Adrenal gland (tissue), 5 donors: ENCODE measurements around the gene DNAJC5.

Experiments used
- POLR2A ChIP-seq, 2 donors: fragments of 450-650 bp; IDR thresholded peaks; one replicate each; pipeline ENCODE4 v1.6.1; 2017; ENCODE audit warnings: antibody characterized with exemption in 2 of 2, mild to moderate bottlenecking in 2 of 2, moderate library complexity in 1 of 2
- TF ChIP-seq, protein P1 (sequence below), 6 experiments: fragments of 450-650 bp in 4 of 6; fragments of 200-600 bp in 2 of 6; sonication (generic) in 1 of 6; IDR thresholded peaks; 1 replicate in 5 of 6; 2 replicates in 1 of 6; pipeline versions ENCODE4 v1.5.1 to v1.8.0; 2016 to 2021; ENCODE audit warnings: antibody characterized with exemption in 6 of 6, mild to moderate bottlenecking in 2 of 6, moderate library complexity in 1 of 6
- donor health status: DM: no; HTN: no; CAD: no.

DNA sequence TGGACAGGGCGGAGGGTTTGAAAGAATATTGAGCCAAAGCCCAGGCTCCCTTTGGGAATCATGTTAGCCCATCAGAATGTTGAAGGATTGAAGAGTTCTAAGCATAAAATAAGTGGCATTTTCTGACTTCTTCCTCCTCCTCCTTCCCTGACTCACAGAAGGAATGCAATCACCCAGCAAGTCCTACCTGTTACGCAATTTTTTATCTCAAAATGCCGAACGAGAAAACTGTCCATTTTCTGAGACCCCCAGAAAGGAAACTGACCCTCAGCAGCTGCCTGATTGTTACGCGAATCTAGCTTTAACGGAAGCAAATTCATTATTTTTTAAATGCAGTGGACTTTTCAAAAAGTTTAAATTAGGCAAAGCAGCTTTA is 4.7 kb upstream of the DNAJC5 start:
- TF ChIP-seq, protein P1, sequence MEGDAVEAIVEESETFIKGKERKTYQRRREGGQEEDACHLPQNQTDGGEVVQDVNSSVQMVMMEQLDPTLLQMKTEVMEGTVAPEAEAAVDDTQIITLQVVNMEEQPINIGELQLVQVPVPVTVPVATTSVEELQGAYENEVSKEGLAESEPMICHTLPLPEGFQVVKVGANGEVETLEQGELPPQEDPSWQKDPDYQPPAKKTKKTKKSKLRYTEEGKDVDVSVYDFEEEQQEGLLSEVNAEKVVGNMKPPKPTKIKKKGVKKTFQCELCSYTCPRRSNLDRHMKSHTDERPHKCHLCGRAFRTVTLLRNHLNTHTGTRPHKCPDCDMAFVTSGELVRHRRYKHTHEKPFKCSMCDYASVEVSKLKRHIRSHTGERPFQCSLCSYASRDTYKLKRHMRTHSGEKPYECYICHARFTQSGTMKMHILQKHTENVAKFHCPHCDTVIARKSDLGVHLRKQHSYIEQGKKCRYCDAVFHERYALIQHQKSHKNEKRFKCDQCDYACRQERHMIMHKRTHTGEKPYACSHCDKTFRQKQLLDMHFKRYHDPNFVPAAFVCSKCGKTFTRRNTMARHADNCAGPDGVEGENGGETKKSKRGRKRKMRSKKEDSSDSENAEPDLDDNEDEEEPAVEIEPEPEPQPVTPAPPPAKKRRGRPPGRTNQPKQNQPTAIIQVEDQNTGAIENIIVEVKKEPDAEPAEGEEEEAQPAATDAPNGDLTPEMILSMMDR (IDR thresholded peaks at IDR 0.05), result no peak
- TF ChIP-seq POLR2A (IDR thresholded peaks at IDR 0.05), result no peak
